Prostate gland (tissue), 1 donor: ENCODE measurements around the gene METTL26.

Experiments used
- POLR2A ChIP-seq: fragments of 450-650 bp; IDR thresholded peaks from one replicate; pipeline ENCODE4 v1.6.1; 2016; ENCODE audit warnings: antibody characterized with exemption, mild to moderate bottlenecking
- POLR2AphosphoS5 ChIP-seq: sonication (generic); formaldehyde crosslinking; IDR thresholded peaks from one replicate; pipeline ENCODE4 v1.6.1; 2017; ENCODE audit warnings: antibody characterized with exemption

DNA sequence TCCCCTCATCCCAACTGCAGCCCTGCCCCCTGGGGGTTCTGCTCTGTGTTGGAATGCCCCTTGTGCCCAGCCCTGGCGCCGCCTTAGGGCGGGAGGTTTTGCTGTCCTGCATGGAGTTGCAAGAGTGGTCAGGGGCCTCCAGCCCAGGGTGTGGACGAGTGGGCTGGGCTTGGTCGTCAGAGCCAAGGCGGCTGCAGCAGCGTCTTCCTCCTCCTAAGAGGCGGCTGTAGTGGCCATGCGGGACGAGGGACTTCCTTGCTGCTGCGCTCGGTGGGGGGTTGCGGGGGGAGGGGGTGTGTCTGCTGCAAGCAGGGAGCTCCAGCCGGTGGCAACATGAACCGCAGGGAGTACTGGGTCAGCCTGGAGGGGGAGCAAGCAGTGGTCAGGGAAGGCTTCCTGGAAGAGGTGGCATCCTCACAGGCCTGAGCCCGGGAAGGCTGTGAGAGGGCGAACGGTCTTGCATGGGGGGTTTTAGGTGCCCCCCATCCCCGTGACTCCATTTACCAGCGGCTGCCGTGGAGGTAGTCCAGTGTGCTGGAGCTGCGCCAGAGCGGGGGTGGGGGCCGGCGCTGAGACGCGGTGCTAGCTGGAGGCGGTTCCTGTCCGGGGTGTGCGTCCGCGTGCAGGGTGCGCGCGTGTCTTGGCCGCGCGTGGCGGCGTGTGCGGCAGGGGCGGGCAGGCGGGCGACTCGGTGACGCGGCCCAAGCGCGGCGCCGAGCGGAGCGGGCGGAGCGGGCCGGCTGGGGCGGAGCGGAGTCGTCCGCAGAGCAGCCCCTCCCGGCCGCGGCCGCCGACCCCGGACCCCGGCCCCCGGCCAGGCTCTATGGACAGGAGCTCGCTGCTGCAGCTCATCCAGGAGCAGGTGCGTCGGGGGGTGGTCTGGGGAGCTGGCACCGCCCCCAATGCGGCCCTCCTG lies 39.1 kb upstream of the METTL26 start, which contains the start of gene RHBDL1:
- no peak for TF ChIP-seq POLR2A
- no peak for TF ChIP-seq POLR2AphosphoS5
